SJCRH30 (cell line): ENCODE data around the gene CHD6. TPM values are rescaled to one million over a fixed set of nuclear protein-coding genes. Genes with fewer than 3 reads are reported as not detected.

Experiments used
- DNase-seq, 2 experiments: peaks; one replicate each; pipeline ENCODE4 v3.0.0-alpha.2; 2015 to 2020
- H3K27ac ChIP-seq: fragments of 250-450 bp; sonication (Bioruptor Pico); 2 replicates; pipeline ENCODE4 v1.5.1; 2020; ENCODE audit warnings: mild to moderate bottlenecking, moderate library complexity
- H3K27me3 ChIP-seq: fragments of 250-450 bp; sonication (Bioruptor Pico); 2 replicates; pipeline ENCODE4 v1.5.1; 2020; ENCODE audit warnings: mild to moderate bottlenecking, moderate library complexity
- H3K36me3 ChIP-seq: fragments of 250-450 bp; sonication (Bioruptor Pico); 2 replicates; pipeline ENCODE4 v1.5.1; 2020; ENCODE audit warnings: mild to moderate bottlenecking, moderate library complexity
- H3K4me1 ChIP-seq: fragments of 250-450 bp; sonication (Bioruptor Pico); 2 replicates; pipeline ENCODE4 v1.5.1; 2020; ENCODE audit warnings: mild to moderate bottlenecking, moderate library complexity
- H3K4me3 ChIP-seq: fragments of 250-450 bp; sonication (Bioruptor Pico); 2 replicates; pipeline ENCODE4 v1.5.1; 2020; ENCODE audit warnings: mild to moderate bottlenecking, moderate library complexity
- H3K9me3 ChIP-seq: fragments of 250-450 bp; sonication (Bioruptor Pico); replicated peaks from 2 replicates; pipeline ENCODE4 v1.5.1; 2020; ENCODE audit warnings: mild to moderate bottlenecking, moderate library complexity
- total RNA-seq: library from RNA; depleted of rRNA; stranded (reverse); fragments of >200 nt; shearing (Covaris generic); gene quantifications from 2 replicates; pipeline ENCODE4 v1.2.3, GENCODE V29; 2014

Gene CHD6
- total RNA-seq, 1 experiment from 2014 or later, result 75.4 TPM

- Histone ChIP-seq H3K9me3 (no peaks in the 10 kb centered on the region), H3K27me3 (no peaks in the 10 kb centered on the region), H3K4me3 (no peak overlapping the region), H3K4me1 (no peaks in the 10 kb centered on the region), H3K27ac (no peak overlapping the region), H3K36me3 (peaks cover 77% of the 10 kb centered on the region)
- DNase-seq, result peak; percentile 23 to 32
Observed at GRCh38 chr20:41453010-41453950, 164.9 kb downstream of the CHD6 start.

GRCh38 chr20:41452226-41452625, 166.0 kb downstream of the CHD6 start:
- H3K9me3 ChIP-seq, result no peaks in the 10 kb centered on the region
- no peak for DNase-seq
- peaks cover 74% of the 10 kb centered on the region for H3K36me3 ChIP-seq
- no peaks in the 10 kb centered on the region for H3K4me1 ChIP-seq
- no peak overlapping the region for H3K27ac ChIP-seq
- H3K27me3 ChIP-seq, result no peaks in the 10 kb centered on the region
- no peak overlapping the region for H3K4me3 ChIP-seq

GRCh38 chr20:41447006-41447405, 171.2 kb downstream of the CHD6 start:
- H3K36me3 ChIP-seq, result peaks cover 67% of the 10 kb centered on the region
- H3K27ac ChIP-seq, result no peak overlapping the region
- H3K4me1 ChIP-seq, result no peaks in the 10 kb centered on the region
- H3K27me3 ChIP-seq, result no peaks in the 10 kb centered on the region
- H3K4me3 ChIP-seq, result no peak overlapping the region
- no peaks in the 10 kb centered on the region for H3K9me3 ChIP-seq
- no peak for DNase-seq

GRCh38 chr20:41446456-41446855, 171.7 kb downstream of the CHD6 start:
- DNase-seq, result no peak
- Histone ChIP-seq H3K4me1 (no peaks in the 10 kb centered on the region), H3K27me3 (no peaks in the 10 kb centered on the region), H3K9me3 (no peaks in the 10 kb centered on the region), H3K27ac (no peak overlapping the region), H3K36me3 (peaks cover 65% of the 10 kb centered on the region), H3K4me3 (no peak overlapping the region)

- H3K27ac ChIP-seq, result no peak overlapping the region
- DNase-seq, result no peak
- peaks cover 72% of the 10 kb centered on the region for H3K36me3 ChIP-seq
- no peaks in the 10 kb centered on the region for H3K9me3 ChIP-seq
- H3K4me1 ChIP-seq, result no peaks in the 10 kb centered on the region
- H3K27me3 ChIP-seq, result no peaks in the 10 kb centered on the region
- H3K4me3 ChIP-seq, result no peak overlapping the region
Observed at GRCh38 chr20:41444821-41445220, 173.4 kb downstream of the CHD6 start.

GRCh38 chr20:41443691-41444090, 174.5 kb downstream of the CHD6 start:
- Histone ChIP-seq H3K4me3 (no peak overlapping the region), H3K4me1 (no peaks in the 10 kb centered on the region), H3K36me3 (peaks cover 73% of the 10 kb centered on the region), H3K27ac (no peak overlapping the region), H3K27me3 (no peaks in the 10 kb centered on the region), H3K9me3 (no peaks in the 10 kb centered on the region)
- DNase-seq, result no peak

GRCh38 chr20:41440882-41441281, 177.3 kb downstream of the CHD6 start:
- Histone ChIP-seq H3K36me3 (peaks cover 75% of the 10 kb centered on the region), H3K4me1 (no peaks in the 10 kb centered on the region), H3K4me3 (no peak overlapping the region), H3K27ac (no peak overlapping the region), H3K27me3 (no peaks in the 10 kb centered on the region), H3K9me3 (no peaks in the 10 kb centered on the region)
- DNase-seq, result no peak

GRCh38 chr20:41437836-41438235, 180.3 kb downstream of the CHD6 start:
- Histone ChIP-seq H3K27ac (no peak overlapping the region), H3K36me3 (peaks cover 70% of the 10 kb centered on the region), H3K27me3 (no peaks in the 10 kb centered on the region), H3K4me1 (no peaks in the 10 kb centered on the region), H3K4me3 (no peak overlapping the region), H3K9me3 (no peaks in the 10 kb centered on the region)
- no peak for DNase-seq

GRCh38 chr20:41436679-41437078, 181.5 kb downstream of the CHD6 start:
- H3K9me3 ChIP-seq, result no peaks in the 10 kb centered on the region
- no peak for DNase-seq
- H3K27me3 ChIP-seq, result no peaks in the 10 kb centered on the region
- H3K36me3 ChIP-seq, result peaks cover 70% of the 10 kb centered on the region
- H3K4me3 ChIP-seq, result no peak overlapping the region
- no peaks in the 10 kb centered on the region for H3K4me1 ChIP-seq
- no peak overlapping the region for H3K27ac ChIP-seq

- no peak for DNase-seq
- Histone ChIP-seq H3K27ac (no peak overlapping the region), H3K4me3 (no peak overlapping the region), H3K27me3 (no peaks in the 10 kb centered on the region), H3K4me1 (no peaks in the 10 kb centered on the region), H3K9me3 (no peaks in the 10 kb centered on the region), H3K36me3 (peaks cover 60% of the 10 kb centered on the region)
Observed at GRCh38 chr20:41433203-41433602, 185.0 kb downstream of the CHD6 start.

GRCh38 chr20:41432746-41433145, 185.4 kb downstream of the CHD6 start:
- no peak for DNase-seq
- Histone ChIP-seq H3K27ac (no peak overlapping the region), H3K9me3 (no peaks in the 10 kb centered on the region), H3K4me3 (no peak overlapping the region), H3K36me3 (peaks cover 60% of the 10 kb centered on the region), H3K27me3 (no peaks in the 10 kb centered on the region), H3K4me1 (no peaks in the 10 kb centered on the region)

- peaks cover 12% of the 10 kb centered on the region for H3K4me1 ChIP-seq
- no peak overlapping the region for H3K4me3 ChIP-seq
Observed at GRCh38 chr20:41428285-41428684, 189.9 kb downstream of the CHD6 start.

GRCh38 chr20:41427833-41428232, 190.3 kb downstream of the CHD6 start:
- no peak for DNase-seq
- H3K36me3 ChIP-seq, result peaks cover 55% of the 10 kb centered on the region
- no peaks in the 10 kb centered on the region for H3K9me3 ChIP-seq

More at GRCh38 chr20:41428285-41428684, 189.9 kb downstream of the CHD6 start:
- no peak overlapping the region for H3K27ac ChIP-seq
- DNase-seq, result no peak
- peaks cover 50% of the 10 kb centered on the region for H3K36me3 ChIP-seq
- H3K27me3 ChIP-seq, result no peaks in the 10 kb centered on the region
- no peaks in the 10 kb centered on the region for H3K9me3 ChIP-seq

GRCh38 chr20:41426976-41427375, 191.2 kb downstream of the CHD6 start:
- H3K27ac ChIP-seq, result no peak overlapping the region
- H3K27me3 ChIP-seq, result no peaks in the 10 kb centered on the region
- H3K4me3 ChIP-seq, result no peak overlapping the region
- peaks cover 12% of the 10 kb centered on the region for H3K4me1 ChIP-seq
- no peaks in the 10 kb centered on the region for H3K9me3 ChIP-seq
- H3K36me3 ChIP-seq, result peaks cover 60% of the 10 kb centered on the region
- no peak for DNase-seq

More at GRCh38 chr20:41427833-41428232, 190.3 kb downstream of the CHD6 start:
- Histone ChIP-seq H3K27me3 (no peaks in the 10 kb centered on the region), H3K27ac (no peak overlapping the region), H3K4me3 (no peak overlapping the region), H3K4me1 (peaks cover 12% of the 10 kb centered on the region)

GRCh38 chr20:41426086-41426830, 191.9 kb downstream of the CHD6 start:
- Histone ChIP-seq H3K36me3 (peaks cover 66% of the 10 kb centered on the region), H3K9me3 (no peaks in the 10 kb centered on the region), H3K27ac (no peak overlapping the region), H3K4me3 (no peak overlapping the region), H3K27me3 (no peaks in the 10 kb centered on the region), H3K4me1 (peaks cover 12% of the 10 kb centered on the region)
- no peak for DNase-seq
